ENCODE measurements around the gene CLCNKB.

CLCNKB gene

DNA sequence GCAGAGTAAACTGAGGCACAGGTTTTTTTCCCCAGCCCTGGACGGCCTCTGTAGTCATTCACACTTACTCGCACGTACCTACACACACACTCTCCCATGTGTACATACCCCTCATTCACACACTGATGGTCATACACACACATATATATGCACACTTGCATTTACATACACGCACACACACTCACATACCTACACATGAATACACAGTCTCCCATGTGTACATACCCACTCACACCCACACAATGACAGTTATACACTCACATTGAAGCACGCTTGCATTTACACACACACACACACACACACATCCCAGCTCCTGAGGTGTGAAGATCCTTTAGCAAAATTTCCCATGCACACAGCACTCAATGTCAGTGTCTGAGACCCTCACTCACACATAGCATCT is 30.6 kb downstream of the CLCNKB start:
- DNase-seq (ENCODE audit: low read depth, low spot score) = no peak

DNA sequence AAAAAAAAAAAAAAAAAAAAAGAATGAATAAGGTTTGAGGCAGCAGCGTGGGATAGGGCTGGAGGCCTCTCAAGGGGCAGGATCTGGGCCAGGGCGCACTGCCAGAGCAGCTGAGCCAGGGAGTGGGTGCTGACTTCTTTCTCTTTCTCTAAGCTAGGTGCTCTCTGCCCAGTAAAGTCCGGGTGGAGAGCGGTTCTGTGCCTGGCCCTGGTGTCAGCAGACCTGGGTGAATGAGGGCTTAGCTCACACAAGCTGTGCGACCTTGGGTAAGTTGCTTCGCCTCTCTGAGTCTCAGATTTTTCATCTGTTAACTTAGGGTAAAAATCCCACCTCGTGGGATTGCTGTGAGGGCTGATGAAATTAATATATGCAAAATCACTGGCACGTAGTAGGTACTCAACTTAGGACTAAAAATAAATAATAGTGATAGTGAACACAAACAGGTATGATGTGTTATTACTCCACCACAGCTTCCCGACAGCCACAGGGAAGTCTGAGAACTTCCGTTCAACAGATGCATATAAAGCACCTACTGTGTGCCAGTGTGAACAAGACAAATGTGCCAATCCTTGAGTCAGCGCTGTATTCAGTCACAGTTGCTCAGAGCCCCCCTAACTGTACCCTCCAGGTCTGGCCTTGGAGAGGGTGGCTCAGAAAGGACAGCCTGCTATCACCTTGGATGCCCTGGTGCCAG is 31.9 kb downstream of the CLCNKB start:
- no peak for DNase-seq (ENCODE audit: low read depth, low spot score)

DNA sequence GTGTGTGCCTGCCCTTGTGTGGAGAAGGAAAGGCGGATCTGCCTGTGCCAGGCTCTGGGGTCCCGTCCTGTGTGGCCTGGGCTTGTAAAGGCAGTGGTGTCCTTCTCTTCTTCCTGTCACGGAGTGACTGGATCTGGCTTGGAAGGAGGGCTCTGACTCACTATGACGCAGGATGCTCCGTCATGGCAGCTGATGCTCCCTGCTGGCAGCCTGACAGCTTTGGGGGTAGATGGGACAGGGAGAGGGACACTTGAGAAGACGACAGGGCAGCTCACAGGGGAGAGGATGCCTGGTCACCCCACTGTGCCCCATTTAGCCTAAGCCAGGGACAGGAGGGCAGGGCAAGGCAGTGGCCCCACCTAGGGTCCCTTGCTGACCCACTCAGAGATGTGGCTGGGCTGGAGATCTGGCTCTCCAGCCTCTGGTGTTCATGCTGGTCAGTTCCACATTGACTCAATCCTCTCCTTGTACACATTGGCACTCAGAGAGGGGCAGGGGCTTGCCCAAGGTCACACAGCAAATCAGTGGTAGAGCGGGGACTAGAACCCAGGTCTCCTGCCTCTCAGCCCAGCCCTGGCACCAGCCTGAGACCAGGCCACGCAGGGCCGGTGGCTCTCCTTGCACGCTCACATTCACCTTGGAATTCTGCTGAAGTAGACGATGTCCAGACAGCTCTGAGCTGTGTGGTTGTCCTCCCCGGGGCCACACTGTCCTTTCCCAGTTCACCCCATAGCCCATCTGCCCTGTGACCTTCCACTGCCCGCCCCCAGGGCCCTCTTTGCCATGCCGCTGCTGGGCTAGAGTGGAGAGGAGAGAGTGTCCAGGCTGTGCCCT is 32.7 kb downstream of the CLCNKB start:
- no peak for DNase-seq (ENCODE audit: low read depth, low spot score)

DNA sequence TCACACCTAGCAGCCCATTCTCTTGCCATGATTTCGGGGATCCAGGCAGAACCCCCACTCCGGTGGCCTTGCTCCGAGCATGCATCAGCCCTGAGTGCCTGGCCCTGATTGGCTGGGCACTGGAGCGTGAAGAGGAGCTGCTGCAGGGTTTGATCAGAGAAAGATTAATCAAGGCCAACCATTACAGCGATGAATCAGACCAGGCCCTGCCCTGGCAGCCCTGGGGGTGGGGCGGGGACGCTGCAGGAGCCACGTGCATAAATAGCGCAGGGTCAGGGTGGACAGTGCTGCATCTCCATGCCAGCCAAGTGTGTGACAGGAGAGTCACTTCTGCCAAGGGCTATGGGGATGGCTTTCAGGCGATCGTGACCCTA is 33.3 kb downstream of the CLCNKB start:
- DNase-seq (ENCODE audit: low read depth, low spot score) = no peak

DNA sequence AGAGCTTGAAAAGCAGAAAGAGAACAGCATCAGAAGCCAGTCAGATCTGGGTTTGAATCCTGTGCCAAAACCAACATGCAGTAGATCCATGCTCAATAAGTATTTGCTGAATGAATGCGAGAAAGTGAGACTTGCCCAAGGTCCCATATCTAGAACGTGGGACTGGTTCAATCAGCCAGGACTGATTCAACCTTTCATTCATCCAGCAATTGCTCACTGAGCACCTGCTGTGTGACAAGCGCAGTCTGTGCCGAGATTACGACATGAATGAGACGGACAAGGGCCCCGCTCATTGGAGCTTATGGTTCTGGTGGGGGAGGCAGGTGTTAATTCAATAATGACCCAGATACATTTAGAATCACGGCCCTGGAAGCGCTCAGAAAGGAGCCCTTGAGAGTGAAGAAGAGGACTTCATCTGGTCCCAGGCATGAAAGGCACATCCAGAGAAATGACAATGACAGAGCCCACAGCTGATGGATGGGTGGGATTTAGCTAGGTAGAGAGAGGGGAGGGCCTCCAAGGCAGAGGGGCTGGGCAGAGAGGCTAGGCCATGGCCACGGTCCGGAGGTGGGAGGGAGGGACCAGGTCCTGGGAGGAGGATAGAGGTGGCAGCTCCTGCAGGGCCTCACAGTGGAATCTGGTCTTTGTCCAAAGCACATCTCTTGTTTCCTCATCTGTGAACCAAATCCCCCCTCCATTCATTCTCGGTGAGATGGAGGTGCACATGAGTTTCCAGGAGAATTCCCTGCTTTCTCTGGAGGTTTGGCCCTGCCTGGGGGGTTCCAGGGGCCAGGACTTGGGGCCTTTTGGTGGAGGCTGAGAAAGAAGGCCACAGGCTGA is 34.0 kb downstream of the CLCNKB start:
- DNase-seq (ENCODE audit: low read depth, low spot score) = no peak

DNA sequence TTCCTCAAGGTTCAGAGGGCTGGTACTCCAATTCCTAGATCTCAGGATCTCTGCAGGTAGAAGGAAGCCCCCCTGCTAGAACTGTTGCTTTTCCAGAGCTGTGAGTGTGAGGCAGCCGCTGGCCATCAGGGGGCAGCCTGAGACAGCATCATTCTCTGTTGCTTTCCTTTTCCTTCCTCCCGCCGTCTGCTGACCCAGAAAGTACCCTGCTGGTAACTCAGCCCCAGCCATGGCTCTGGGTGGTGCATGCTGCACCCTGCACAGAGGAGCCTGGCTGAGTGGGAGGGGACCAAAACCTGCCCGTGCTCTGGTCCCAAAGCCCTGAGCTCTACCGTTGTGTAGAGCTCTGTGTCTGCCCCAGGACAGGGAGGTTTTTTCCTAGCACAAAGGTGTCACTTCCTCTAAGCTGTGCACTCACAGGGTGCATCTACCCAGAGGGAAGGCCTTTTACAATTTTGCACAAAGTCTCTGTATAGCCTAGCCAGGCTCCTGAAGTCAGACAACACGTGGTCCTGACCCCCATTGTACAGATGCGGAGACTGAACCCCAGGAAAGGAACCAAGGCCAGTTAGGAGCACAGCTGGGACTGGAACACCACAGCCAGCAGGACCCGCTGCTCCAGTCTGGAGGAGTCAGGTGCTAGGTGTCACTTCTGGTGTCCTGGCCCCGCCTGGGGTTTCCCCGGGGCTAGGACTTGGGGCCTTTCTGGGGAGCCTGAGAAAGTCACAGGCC is 35.5 kb downstream of the CLCNKB start:
- DNase-seq (ENCODE audit: low read depth, low spot score) = peak; percentile 41

DNA sequence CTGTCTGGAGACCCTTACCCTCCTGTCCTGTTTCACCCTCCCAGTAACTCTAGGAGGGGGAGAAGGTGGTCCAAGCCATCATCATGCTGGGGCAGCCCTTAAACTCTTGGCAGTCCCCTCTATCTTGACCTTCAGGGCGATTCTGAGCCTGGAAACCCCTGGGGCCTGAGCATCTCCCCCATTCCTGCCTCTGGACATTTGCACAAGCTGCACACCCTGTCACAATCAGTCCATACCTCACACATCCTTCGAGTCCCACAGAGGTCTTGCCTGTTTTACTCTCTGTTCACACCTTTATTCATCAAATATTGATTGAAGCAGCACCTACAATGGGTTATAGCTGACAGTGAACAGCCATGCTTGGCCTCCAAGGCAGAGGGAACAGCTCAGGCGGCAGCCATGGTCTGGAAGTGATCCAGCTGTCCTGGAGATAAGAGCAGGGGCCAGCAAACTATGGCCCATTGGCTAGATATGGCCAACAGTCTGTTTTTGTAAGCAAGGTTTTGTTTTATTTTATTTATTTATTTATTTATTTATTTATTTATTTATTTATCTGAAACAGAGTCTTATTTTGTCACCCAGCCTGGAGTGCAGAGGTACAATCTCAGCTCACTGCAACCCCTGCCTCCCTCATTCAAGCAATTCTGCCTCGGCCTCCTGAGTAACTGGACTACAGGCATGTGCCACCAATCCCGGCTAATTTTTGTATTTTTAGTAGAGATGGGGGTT is 37.0 kb downstream of the CLCNKB start:
- DNase-seq (ENCODE audit: low read depth, low spot score) = no peak

DNA sequence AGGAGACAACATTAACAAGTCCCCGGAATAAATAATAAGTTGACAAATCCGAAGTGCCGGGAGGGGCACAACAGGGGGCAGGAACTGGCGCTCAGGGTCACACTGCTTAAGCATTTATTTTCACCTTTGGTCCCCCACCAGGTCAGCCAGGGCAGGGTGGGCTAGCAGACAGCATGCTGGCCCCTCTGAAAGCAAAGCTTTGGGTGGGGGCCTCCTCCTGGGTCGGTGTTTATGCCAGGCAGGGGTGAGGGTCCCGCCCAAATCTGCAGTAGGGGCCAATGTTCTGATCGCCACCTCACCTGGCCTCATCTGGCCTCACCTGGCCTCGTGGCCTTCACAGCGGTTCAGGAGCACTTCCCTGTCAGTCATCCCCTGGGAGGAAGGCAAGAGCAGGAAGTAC is 38.1 kb downstream of the CLCNKB start:
- DNase-seq (ENCODE audit: low read depth, low spot score) = no peak

DNA sequence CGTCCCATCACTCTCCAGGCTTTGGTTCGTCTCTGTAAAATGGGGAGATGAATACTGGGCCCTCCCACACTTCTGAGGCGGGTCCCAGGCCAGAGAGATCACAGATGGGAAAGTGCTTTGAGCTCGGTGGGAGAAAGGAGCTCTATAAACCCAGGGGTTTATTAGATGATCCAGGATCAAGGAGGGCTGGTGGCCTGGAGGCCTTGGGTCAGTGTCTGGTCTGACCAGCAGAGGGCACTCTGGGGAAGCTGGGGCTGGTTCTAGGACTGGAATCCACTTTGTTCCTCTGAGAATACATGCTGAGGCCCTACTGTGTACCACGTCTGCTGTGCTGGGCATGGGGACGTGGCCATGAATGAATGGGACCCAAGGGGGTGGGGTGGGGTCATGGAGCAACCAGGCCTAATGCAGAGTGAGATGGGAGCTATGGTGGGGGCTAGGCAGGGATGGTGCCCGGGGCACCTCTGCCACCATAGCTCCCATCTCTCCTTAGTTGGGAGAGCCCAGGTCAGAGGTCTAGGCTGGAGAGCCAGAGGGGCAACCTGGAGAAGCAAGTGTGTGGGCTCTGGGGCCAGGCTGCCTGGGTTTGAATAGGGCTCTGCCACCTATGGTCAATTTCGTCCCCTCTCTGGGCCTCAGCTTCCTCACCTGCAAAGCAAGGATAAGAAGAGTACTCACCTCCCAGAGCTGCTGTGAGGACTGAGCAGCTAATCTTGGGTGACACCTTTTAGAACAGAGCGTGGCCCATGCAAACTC is 38.9 kb downstream of the CLCNKB start:
- DNase-seq (ENCODE audit: low read depth, low spot score) = peak; percentile 22

DNA sequence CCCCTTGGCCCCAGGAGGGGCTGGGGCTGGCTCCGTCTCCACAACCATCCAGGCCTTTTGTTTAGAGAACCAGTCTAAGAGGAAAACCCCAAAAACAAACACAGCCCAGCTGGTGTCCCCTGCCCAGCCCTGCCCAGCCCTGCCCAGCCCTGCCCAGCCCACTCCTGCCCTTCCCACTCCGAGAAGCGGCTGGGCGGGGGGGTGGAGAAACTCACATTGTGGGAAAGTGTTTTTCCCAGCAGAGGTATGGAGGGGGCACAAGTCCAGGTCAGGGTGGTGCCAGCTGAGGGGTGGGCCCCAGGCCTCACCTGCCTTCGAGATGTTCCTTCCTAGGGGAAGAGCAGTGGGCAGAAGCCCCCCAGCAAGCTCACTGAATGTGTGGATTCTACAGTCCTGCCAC is 39.9 kb downstream of the CLCNKB start:
- no peak for DNase-seq (ENCODE audit: low read depth, low spot score)

DNA sequence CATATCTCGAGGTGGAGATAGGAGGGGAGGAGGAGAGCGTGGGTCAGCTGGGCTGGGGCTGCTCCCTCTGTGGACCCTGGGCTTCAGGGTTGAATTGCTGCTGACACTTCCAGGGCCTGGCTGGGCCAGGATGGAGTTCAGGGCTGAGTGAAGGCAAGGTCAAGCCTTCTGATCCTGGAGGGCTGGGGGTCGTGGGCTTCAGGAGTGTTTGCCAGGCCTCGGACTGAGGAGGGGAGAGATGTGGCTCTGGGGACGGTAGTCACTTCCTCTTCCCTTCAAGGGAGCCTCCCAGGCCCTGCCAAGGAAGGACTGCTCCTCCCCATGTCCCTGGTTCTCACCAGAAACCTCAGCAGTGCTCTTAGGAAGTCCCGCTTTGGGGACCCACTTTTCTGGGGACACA is 41.9 kb downstream of the CLCNKB start:
- DNase-seq (ENCODE audit: low read depth, low spot score) = no peak

DNA sequence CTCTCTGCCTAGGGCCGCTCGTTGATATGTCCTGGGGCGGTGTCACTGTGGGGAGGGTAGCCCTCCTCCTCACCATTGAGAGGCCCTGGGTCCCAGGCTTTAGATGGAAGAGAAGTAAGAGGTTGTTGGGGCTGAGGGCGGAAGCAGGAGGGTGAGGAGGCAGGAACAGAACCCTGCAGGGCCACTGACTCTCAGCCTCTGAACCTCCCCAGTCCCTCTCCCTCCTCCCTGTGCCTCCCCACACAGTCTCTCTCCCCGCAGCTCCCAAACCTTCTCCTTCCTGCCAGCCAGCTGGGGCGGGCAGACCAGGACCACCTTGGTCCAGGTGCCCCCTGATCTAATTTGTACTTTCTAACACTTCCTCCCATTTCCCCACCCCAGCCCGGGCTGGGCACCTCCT is 44.2 kb downstream of the CLCNKB start:
- DNase-seq (ENCODE audit: low read depth, low spot score) = no peak

DNA sequence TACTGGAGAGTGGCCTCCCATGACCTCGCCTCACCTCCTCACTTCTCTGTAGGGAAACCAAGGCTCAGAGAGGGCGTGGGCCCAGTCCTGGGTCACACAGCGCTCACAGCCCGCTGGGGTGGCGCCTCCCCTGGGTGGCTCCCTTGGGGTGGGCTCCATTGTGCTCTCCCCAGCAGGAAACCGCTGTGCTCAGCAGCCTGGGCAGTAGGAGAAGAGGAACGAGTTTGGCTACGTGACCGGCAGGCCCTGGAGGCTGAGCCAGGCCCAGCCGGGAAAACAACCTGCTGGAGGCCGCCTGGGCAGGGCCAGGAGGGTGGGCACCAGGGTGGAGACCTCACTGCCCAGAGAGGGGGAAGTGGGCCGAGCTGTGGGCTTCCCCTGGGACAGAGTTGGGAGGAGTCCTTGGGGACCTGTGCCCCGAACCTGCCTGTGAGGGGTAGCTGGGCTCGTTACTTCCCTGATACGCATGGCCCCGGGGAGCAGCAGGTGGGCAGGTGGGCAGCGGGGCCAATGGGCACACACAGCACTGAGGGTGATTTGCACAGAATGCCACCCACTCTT is 44.8 kb downstream of the CLCNKB start:
- DNase-seq (ENCODE audit: low read depth, low spot score) = no peak

DNA sequence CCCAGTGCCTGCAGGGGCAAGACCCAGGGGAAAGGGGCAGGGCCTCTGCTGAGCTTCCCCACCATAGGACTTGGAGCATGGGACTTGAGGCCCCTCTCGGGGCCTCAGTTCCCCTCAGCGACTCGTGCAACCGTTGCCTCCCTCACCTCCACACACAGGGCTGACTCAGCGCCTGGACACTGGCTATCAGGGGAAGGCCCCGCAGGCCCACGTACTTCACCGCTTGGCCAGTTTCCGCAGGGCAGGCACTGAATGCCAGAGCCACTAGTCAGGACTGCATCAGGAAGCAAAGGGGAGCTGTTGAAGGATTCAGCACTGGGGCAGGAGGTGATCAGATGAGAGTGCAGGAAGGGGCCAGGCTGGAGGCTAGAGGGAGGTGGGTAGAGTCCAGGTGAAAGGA is 45.4 kb downstream of the CLCNKB start:
- no peak for DNase-seq (ENCODE audit: low read depth, low spot score)

DNA sequence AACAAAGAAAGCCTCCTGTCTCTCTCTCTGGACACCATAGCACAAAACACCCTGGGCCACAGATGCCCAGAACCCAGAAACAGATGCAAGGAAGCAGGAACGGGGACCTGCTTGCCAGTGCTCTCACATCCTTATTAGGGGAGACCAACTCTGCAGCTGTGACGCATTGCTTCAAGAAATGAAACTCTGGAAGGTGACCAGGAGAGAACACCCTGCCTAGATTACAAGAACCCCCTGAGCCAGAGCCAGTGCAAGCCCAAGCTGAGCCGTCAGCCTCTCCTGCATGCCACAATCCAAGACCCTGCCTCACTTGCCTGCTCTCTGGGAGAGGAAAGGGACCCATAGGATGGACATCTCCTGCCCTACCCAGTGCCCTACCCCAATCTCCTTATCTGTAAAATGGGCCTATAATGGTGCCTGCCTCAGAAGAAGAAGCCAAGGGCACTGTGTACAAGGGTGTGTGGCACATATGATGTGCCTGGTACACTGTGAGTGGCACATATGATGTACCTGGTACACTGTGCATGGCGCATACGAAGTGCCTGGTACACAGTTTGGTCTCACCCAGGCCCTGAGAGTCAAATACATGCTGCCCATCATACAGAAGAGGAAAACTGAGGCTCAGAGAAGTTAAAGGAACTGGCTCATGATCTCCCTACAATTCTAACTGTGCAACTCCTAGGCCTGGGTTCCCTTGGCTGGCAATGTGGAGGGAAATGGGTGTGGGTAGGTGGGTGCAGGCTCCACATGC is 46.7 kb downstream of the CLCNKB start:
- DNase-seq (ENCODE audit: low read depth, low spot score) = no peak

DNA sequence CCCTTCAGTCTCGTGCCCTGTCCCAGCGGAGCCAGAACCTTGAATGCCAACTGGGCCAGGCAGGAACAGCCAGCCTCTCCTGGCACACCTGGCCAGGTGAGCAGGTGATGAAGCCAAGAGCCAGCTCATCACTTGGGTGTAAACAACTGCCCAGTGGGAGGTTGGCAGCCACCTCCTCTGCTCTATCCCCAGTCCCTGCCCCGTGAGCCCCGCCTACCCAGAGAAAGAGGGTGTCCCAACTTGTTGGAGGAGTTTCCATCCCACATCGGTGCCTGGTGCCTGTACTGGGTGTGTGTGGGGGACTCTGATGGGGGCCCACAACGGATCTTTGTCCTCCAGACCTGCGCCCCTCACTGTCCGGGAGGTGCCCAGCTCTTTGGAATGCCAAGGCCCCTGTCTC is 47.7 kb downstream of the CLCNKB start:
- no peak for DNase-seq (ENCODE audit: low read depth, low spot score)

DNA sequence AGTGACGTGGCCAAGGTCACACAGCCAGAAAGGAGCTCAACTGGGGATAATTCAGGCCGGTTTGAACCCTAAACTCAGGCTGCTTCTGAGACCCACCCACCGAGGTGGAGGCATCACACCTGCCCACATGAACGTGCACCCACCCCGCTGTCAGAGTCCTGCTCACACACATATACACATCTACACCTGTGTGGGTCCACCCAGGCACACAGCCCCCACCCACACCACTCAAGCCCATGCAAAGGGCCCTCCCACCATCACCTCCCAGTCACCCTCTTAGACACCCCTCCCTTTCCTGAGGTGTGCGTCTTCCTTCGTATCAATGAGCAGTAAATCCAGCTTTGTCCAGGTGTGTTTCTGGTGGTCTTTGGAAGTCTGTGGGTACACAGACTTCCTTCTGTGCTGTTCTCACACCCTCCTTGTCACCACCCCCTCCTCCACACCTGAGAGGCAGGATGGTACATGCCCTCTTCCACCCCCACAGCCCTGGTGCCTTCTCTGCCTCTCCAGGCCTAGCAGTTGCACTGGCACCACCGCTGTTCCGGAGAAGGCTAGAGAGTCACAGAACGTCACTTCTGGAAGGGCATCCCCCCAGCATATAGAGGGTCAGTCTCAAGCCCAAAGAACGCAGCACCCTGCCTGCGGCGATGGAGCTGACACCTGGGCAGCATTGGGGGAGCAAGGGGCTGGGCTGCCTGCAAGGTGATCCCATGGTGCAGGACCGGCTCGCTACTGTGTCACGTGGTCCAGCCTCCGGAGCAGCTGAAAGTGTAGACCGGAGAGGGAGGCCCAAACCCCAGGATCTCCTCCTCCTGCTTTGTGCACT is 48.7 kb downstream of the CLCNKB start:
- DNase-seq (ENCODE audit: low read depth, low spot score) = no peak

DNA sequence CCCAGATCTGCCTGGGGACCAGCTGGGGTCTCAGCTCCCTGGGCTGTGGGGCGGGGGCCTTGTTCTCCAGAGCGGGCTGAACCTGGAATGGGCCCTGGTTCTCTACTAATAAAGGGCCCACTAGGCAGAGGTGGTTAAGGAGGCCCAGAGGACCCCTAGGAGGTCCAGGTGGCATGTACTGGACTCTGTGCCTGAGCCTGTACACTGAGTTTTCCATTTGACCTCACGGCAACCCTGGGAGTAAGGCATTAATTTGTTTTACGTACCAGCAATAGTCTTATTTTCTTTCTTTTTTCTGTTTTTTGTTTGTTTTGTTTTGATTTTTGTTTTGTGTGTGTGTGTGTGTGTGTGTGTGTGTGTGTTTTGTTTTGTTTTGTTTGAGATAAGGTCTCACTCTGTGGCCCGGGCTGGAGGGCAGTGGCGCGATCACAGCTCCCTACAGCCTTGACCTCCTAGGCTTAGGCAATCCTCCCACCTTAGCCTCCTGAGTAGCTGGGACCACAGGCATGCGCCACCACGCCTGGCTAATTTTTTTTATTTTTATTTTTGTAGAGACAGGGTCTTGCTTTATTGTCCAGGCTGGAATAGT is 49.4 kb downstream of the CLCNKB start:
- no peak for DNase-seq (ENCODE audit: low read depth, low spot score)
